Body of pancreas (tissue), 4 donors: ENCODE data around the gene HNRNPA1L2. TPM values are rescaled to one million over a fixed set of nuclear protein-coding genes. Genes with fewer than 3 reads are reported as not detected.
"Not testable (repeated sequence)": the region's sequence is repeated elsewhere in the genome, so short reads cannot be mapped to it uniquely, and the experiment has no call there.

Experiments
- ATAC-seq: fragments of 150-250 bp; one replicate; pipeline ENCODE4 v1.9.1; 2016
- DNase-seq, 4 donors: peaks; one replicate each; pipeline ENCODE4 v3.0.0-alpha.2; 2019
- H3K27ac ChIP-seq, 4 donors: fragments of 200-600 bp; sonication (generic); 1 replicate in 3 of 4; 2 replicates in 1 of 4; pipeline versions ENCODE4 v1.5.1 to v1.6.1; 2016 to 2019; ENCODE audit warnings: mild to moderate bottlenecking in 1 of 4, mixed read lengths in 1 of 4, moderate library complexity in 1 of 4
- H3K27me3 ChIP-seq, 2 donors: fragments of 200-600 bp; sonication (generic); one replicate each; pipeline ENCODE4 v1.6.0; 2016; ENCODE audit warnings: mild to moderate bottlenecking in 1 of 2
- H3K36me3 ChIP-seq, 2 donors: fragments of 200-600 bp; sonication (generic); replicated peaks in 1 of 2; 2 replicates each; pipeline ENCODE4 v1.5.1; 2016; ENCODE audit warnings: low read depth in 2 of 2; ENCODE audit not compliant: insufficient read depth in 1 of 2
- H3K4me1 ChIP-seq: fragments of 200-600 bp; sonication (generic); one replicate; pipeline ENCODE4 v1.6.0; 2016
- H3K4me3 ChIP-seq, 2 donors: fragments of 200-600 bp; sonication (generic); 1 replicate in 1 of 2; 2 replicates in 1 of 2; pipeline ENCODE4 v1.5.1; 2016 to 2019
- H3K9me3 ChIP-seq, 3 donors: fragments of 200-600 bp; sonication (generic); 1 replicate in 2 of 3; 2 replicates in 1 of 3; pipeline ENCODE4 v1.5.1; 2016
- POLR2A ChIP-seq, 3 donors: fragments of 450-650 bp; IDR thresholded peaks; one replicate each; pipeline ENCODE4 v1.6.1; 2016; ENCODE audit warnings: antibody characterized with exemption in 3 of 3, mild to moderate bottlenecking in 2 of 3
- WGBS, 2 donors: methylation state at CpG; one replicate each; pipeline ENCODE4 v1.1.5; 2017; 5-methylcytosine and 5-hydroxymethylcytosine counted together
- intact Hi-C: fragments of 100-400 bp; cut with DNase I; formaldehyde crosslinking; loops from one replicate; pipeline ENCODE4 v1.15.1; 2023
- total RNA-seq, 2 donors: library from RNA; depleted of rRNA; stranded (reverse); fragments of >200 nt; gene quantifications; one replicate each; pipeline ENCODE4 v1.1.0, GENCODE V29; 2016
- TF ChIP-seq, protein P1 (sequence below), 7 experiments: fragments of 450-650 bp in 4 of 7; fragments of 200-600 bp in 3 of 7; sonication (generic) in 3 of 7; IDR thresholded peaks; one replicate each; pipeline ENCODE4 v1.5.1; 2016 to 2019; ENCODE audit warnings: antibody characterized with exemption in 7 of 7

The HNRNPA1L2 gene
- total RNA-seq, 2 donors from 2014 or later = 3.9 TPM; not detected in 1

GRCh38 chr13:52615134-52615801, 27.0 kb upstream of the HNRNPA1L2 start:
- H3K27ac ChIP-seq = no peak overlapping the region
- 90 to 91% methylated on average over 4 of the region's 4 CpGs for WGBS, 2 donors
- H3K27me3 ChIP-seq = no peaks in the 10 kb centered on the region
- H3K4me3 ChIP-seq = no peak overlapping the region
- TF ChIP-seq, protein P1, sequence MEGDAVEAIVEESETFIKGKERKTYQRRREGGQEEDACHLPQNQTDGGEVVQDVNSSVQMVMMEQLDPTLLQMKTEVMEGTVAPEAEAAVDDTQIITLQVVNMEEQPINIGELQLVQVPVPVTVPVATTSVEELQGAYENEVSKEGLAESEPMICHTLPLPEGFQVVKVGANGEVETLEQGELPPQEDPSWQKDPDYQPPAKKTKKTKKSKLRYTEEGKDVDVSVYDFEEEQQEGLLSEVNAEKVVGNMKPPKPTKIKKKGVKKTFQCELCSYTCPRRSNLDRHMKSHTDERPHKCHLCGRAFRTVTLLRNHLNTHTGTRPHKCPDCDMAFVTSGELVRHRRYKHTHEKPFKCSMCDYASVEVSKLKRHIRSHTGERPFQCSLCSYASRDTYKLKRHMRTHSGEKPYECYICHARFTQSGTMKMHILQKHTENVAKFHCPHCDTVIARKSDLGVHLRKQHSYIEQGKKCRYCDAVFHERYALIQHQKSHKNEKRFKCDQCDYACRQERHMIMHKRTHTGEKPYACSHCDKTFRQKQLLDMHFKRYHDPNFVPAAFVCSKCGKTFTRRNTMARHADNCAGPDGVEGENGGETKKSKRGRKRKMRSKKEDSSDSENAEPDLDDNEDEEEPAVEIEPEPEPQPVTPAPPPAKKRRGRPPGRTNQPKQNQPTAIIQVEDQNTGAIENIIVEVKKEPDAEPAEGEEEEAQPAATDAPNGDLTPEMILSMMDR (IDR thresholded peaks at IDR 0.05) = no peak
- no peak for TF ChIP-seq POLR2A (IDR thresholded peaks at IDR 0.05)
- H3K4me1 ChIP-seq = peaks cover 13% of the 10 kb centered on the region
- intact Hi-C loops = no loop called here
- H3K9me3 ChIP-seq = no peaks in the 10 kb centered on the region
- ATAC-seq (no peak), DNase-seq (no peak)
- H3K36me3 ChIP-seq = no peaks in the 10 kb centered on the region

- Histone ChIP-seq H3K4me3 (no peak overlapping the region), H3K4me1 (peaks cover 13% of the 10 kb centered on the region), H3K27me3 (no peaks in the 10 kb centered on the region), H3K36me3 (no peaks in the 10 kb centered on the region), H3K27ac (no peak overlapping the region), H3K9me3 (no peaks in the 10 kb centered on the region)
- intact Hi-C loops = no loop called here
- TF ChIP-seq, protein P1 (IDR thresholded peaks at IDR 0.05) = no peak
- no peak for TF ChIP-seq POLR2A (IDR thresholded peaks at IDR 0.05)
- DNase-seq (no peak), ATAC-seq (no peak)
- 81 to 85% methylated on average over 5 of the region's 5 CpGs for WGBS, 2 donors
Observed at GRCh38 chr13:52615812-52616211, 26.4 kb upstream of the HNRNPA1L2 start.

- 0% methylated on average over 40 to 51 of the region's 51 CpGs for WGBS, 2 donors
- intact Hi-C loops = no loop called here
- peak; percentile 34 to 81 (median 74) for TF ChIP-seq POLR2A (IDR thresholded peaks at IDR 0.05)
- TF ChIP-seq, protein P1 (IDR thresholded peaks at IDR 0.05) = no peak
- ATAC-seq = peak; percentile 96
- H3K9me3 ChIP-seq = no peaks in the 10 kb centered on the region
- H3K27ac ChIP-seq = peak overlapping the region; percentile 40 to 83 (median 56)
- peaks cover 13% of the 10 kb centered on the region for H3K4me1 ChIP-seq
- no peaks in the 10 kb centered on the region for H3K27me3 ChIP-seq
- no peaks in the 10 kb centered on the region for H3K36me3 ChIP-seq
- H3K4me3 ChIP-seq = peak overlapping the region; percentile 81 to 90
- peak; percentile 81 to 87 (median 84) for DNase-seq
Observed at GRCh38 chr13:52617070-52618060, 24.9 kb upstream of the HNRNPA1L2 start.

GRCh38 chr13:52631083-52631690, 11.0 kb upstream of the HNRNPA1L2 start:
- H3K4me3 ChIP-seq, intact Hi-C loops, H3K27ac ChIP-seq, DNase-seq, ATAC-seq, H3K9me3 ChIP-seq, H3K4me1 ChIP-seq, H3K27me3 ChIP-seq: not testable (repeated sequence)
- peaks cover 10% of the 10 kb centered on the region in 2 donors for H3K36me3 ChIP-seq
- 72 to 86% methylated on average over 7 of the region's 7 CpGs for WGBS, 2 donors
